HepG2 (cell line): ENCODE results near the gene POMGNT2. TPM values are rescaled to one million over a fixed set of nuclear protein-coding genes. Genes with fewer than 3 reads are reported as not detected.

ENCODE experiments used
- ATAC-seq: fragments of 200-7000 bp; cut with Tn5 transposase; 3 replicates; pipeline ENCODE4 v1.9.1; 2020; ENCODE audit warnings: mild to moderate bottlenecking, moderate library complexity
- BruUV-seq: library from RNA; stranded (reverse); fragments of 400-500 nt; replicated peaks from 2 replicates; lab custom pipeline; 2021; lab: Mats Ljungman, UMichigan
- CTCF ChIA-PET: fragments of 300-600 bp; formaldehyde crosslinking; extraction: SDS; loops from one replicate; lab custom pipeline; 2021; ENCODE audit warnings: low total read pairs, inconsistent platforms, low intra/inter-chr PET ratio; lab: Yijun Ruan, JAX
- POLR2A ChIA-PET: fragments of 350-600 bp; sonication (Branson Sonifier 250); formaldehyde crosslinking; loops from one replicate; lab custom pipeline; 2020; ENCODE audit warnings: antibody characterized with exemption, inconsistent platforms; lab: Yijun Ruan, JAX
- DNase-seq: peaks from one replicate; pipeline ENCODE4 v3.0.0-alpha.2; 2015; ENCODE audit warnings: low spot score
- FAIRE-seq: peaks from 3 replicates; lab custom pipeline; 2011; peaks lifted over from hg19 to GRCh38; lab: Jason Lieb, UNC
- H2AFZ ChIP-seq: one replicate; pipeline ENCODE4 v1.6.1; 2011; ENCODE audit warnings: low read length, inconsistent platforms
- H3K27ac ChIP-seq: fragments of 300-600 bp; 3 replicates; pipeline ENCODE4 v1.8.0; 2011; ENCODE audit warnings: mixed run types, mild to moderate bottlenecking, mixed read lengths, low read length, inconsistent platforms; ENCODE audit not compliant: insufficient read depth; ENCODE audit errors: extremely low read length
- H3K27me3 ChIP-seq, 2 experiments: fragments of 200-600 bp in 1 of 2; 2 replicates in 1 of 2; 3 replicates in 1 of 2; pipeline versions ENCODE4 v1.6.0 to v1.8.0; 2011; ENCODE audit warnings: low read length in 2 of 2, mild to moderate bottlenecking in 2 of 2, moderate library complexity in 2 of 2, inconsistent platforms in 1 of 2; ENCODE audit not compliant: insufficient read depth in 2 of 2, control insufficient read depth in 1 of 2
- H3K36me3 ChIP-seq, 2 experiments: fragments of 200-600 bp in 1 of 2; replicated peaks in 1 of 2; 2 replicates in 1 of 2; 3 replicates in 1 of 2; pipeline versions ENCODE4 v1.5.1 to v1.8.0; 2011; ENCODE audit warnings: low read length in 2 of 2, inconsistent platforms in 1 of 2; ENCODE audit not compliant: insufficient read depth in 2 of 2, control insufficient read depth in 1 of 2
- H3K4me1 ChIP-seq: 2 replicates; pipeline ENCODE4 v1.5.1; 2012; ENCODE audit warnings: low read length, inconsistent platforms; ENCODE audit not compliant: insufficient read depth
- H3K4me2 ChIP-seq: 2 replicates; pipeline ENCODE4 v1.6.0; 2011; ENCODE audit warnings: low read depth, low read length, inconsistent platforms
- H3K4me3 ChIP-seq, 3 experiments: fragments of 200-600 bp in 1 of 3; sonication (generic), shearing (Covaris generic) in 1 of 3; replicated peaks in 1 of 3; 2 replicates each; pipeline ENCODE4 v1.5.1; 2011 to 2016; ENCODE audit warnings: low read length in 3 of 3, inconsistent platforms in 2 of 3, low read depth in 2 of 3, mild to moderate bottlenecking in 2 of 3, control low read depth in 1 of 3, mixed read lengths in 1 of 3; ENCODE audit not compliant: insufficient read depth in 1 of 3
- H3K79me2 ChIP-seq: one replicate; pipeline ENCODE4 v1.6.1; 2011; ENCODE audit warnings: low read length, inconsistent platforms; ENCODE audit not compliant: insufficient read depth
- H3K9ac ChIP-seq: 2 replicates; pipeline ENCODE4 v1.6.0; 2011; ENCODE audit warnings: mild to moderate bottlenecking, low read depth, low read length, inconsistent platforms; ENCODE audit not compliant: insufficient read depth
- H3K9me3 ChIP-seq: 2 replicates; pipeline ENCODE4 v1.5.1; 2012; ENCODE audit warnings: mild to moderate bottlenecking, low read length
- H4K20me1 ChIP-seq: 2 replicates; pipeline ENCODE4 v1.6.0; 2011; ENCODE audit warnings: inconsistent platforms, mild to moderate bottlenecking, low read length, moderate library complexity; ENCODE audit not compliant: insufficient read depth
- ELF1 ChIP-seq: sonication (generic); formaldehyde crosslinking; IDR thresholded peaks from 2 replicates; pipeline ENCODE4 v1.4.0; 2020; ENCODE audit warnings: missing genetic modification reagents
- GLI4 ChIP-seq: sonication (generic); formaldehyde crosslinking; IDR thresholded peaks from 2 replicates; pipeline ENCODE4 v1.5.1; 2020; ENCODE audit warnings: missing genetic modification reagents, mild to moderate bottlenecking, moderate library complexity, borderline replicate concordance
- IKZF5 ChIP-seq: IDR thresholded peaks from 2 replicates; pipeline ENCODE4 v1.6.1; 2018; ENCODE audit warnings: missing genetic modification reagents, mild to moderate bottlenecking, missing compliant biosample characterization
- MIER3 ChIP-seq: IDR thresholded peaks from 2 replicates; pipeline ENCODE4 v1.6.1; 2016; ENCODE audit warnings: missing compliant biosample characterization, borderline replicate concordance
- MXD4 ChIP-seq: IDR thresholded peaks from 2 replicates; pipeline ENCODE4 v1.6.1; 2016; ENCODE audit warnings: mild to moderate bottlenecking, missing biosample characterization, missing genetic modification reagents
- NR2F6 ChIP-seq, 2 experiments: IDR thresholded peaks; 2 replicates each; pipeline ENCODE4 v1.6.1; 2016; ENCODE audit warnings: antibody characterized with exemption in 1 of 2, mild to moderate bottlenecking in 1 of 2
- RAD51 ChIP-seq: fragments of 450-650 bp; IDR thresholded peaks from 2 replicates; pipeline ENCODE4 v1.6.1; 2016; ENCODE audit warnings: borderline replicate concordance
- YEATS4 ChIP-seq: sonication (generic); formaldehyde crosslinking; IDR thresholded peaks from 2 replicates; pipeline ENCODE4 v1.4.0; 2020; ENCODE audit warnings: missing genetic modification reagents, borderline replicate concordance
- ZNF737 ChIP-seq: sonication (generic); formaldehyde crosslinking; IDR thresholded peaks from 2 replicates; pipeline ENCODE4 v1.5.0; 2020; ENCODE audit warnings: missing genetic modification reagents, mild to moderate bottlenecking, borderline replicate concordance
- ZSCAN5A ChIP-seq: sonication (generic); formaldehyde crosslinking; IDR thresholded peaks from 2 replicates; pipeline ENCODE4 v1.8.0; 2022; ENCODE audit warnings: mild to moderate bottlenecking, missing genetic modification reagents, borderline replicate concordance
- WGBS: methylation state at CpG from one replicate; pipeline ENCODE4 v1.1.6; 2017; ENCODE audit warnings: low lambda C conversion rate; 5-methylcytosine and 5-hydroxymethylcytosine counted together
- in situ Hi-C: cut with HindIII; loops from 2 replicates; pipeline ENCODE4 v1.10.0; 2017; ENCODE audit warnings: low pct_unique_long_range_greater_than_20kb; ENCODE audit not compliant: extremely low pct_ligation_motif_present
- intact Hi-C: fragments of 100-400 bp; cut with micrococcal nuclease; formaldehyde crosslinking; loops from one replicate; pipeline ENCODE4 v1.10.0; 2022; ENCODE audit not compliant: unreplicated experiment
- polyA plus RNA-seq, 8 experiments: library from polyadenylated mRNA; depleted of rRNA in 3 of 8; stranded (reverse) in 7 of 8; unstranded in 1 of 8; fragments of >200 nt; fragmentation: Illumina TruSeq in 4 of 8; extraction: Trizol in 4 of 8; gene quantifications; 2 replicates each; pipeline versions ENCODE4 v1.2.1 to v1.2.3, GENCODE V29; 2011 to 2016; ENCODE audit warnings: low read depth in 4 of 8, missing spikeins in 1 of 8, mixed read lengths in 1 of 8; ENCODE audit not compliant: insufficient read depth in 1 of 8
- total RNA-seq, 5 experiments: library from RNA; depleted of rRNA; stranded (reverse); fragments of >200 nt; fragmentation: Illumina TruSeq; extraction: Trizol; gene quantifications; 2 replicates each; pipeline ENCODE4 v1.2.3, GENCODE V29; 2016; ENCODE audit warnings: low read depth in 1 of 5
- TF ChIP-seq, protein P1 (sequence below): IDR thresholded peaks from 2 replicates; pipeline ENCODE4 v1.6.1; 2016; ENCODE audit warnings: low read depth, missing genetic modification reagents, missing compliant biosample characterization
- TF ChIP-seq, protein P2 (sequence below): sonication (generic); formaldehyde crosslinking; IDR thresholded peaks from 2 replicates; pipeline ENCODE4 v1.8.1; 2023; ENCODE audit warnings: mild to moderate bottlenecking, missing genetic modification reagents

The POMGNT2 gene
- total and polyA plus RNA-seq, 2 of the 13 experiments (the other 11 are each of a cell fraction or from before 2014, with no cell fraction given), result 10.5 to 12.4 TPM

DNA sequence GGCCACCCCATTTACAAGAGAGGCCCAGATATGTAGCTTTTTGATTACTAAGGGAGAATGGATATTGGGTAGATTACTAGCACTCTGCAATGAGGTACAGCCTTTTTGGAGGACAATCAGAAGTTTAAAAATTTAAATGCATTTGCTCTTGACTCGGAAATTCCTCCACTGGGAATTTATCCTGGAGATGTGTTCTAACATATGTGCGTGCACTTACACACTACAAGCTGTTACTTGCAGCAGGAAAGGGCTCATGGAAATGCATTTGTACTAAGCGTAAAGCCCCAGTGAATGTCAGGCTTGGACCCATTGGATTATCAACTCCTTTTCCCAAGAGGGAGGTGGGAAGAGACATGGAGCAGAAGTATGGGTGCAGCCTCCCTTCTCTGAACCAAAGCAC lies 7.8 kb upstream of the POMGNT2 start (continued):
- TF ChIP-seq, protein P1, sequence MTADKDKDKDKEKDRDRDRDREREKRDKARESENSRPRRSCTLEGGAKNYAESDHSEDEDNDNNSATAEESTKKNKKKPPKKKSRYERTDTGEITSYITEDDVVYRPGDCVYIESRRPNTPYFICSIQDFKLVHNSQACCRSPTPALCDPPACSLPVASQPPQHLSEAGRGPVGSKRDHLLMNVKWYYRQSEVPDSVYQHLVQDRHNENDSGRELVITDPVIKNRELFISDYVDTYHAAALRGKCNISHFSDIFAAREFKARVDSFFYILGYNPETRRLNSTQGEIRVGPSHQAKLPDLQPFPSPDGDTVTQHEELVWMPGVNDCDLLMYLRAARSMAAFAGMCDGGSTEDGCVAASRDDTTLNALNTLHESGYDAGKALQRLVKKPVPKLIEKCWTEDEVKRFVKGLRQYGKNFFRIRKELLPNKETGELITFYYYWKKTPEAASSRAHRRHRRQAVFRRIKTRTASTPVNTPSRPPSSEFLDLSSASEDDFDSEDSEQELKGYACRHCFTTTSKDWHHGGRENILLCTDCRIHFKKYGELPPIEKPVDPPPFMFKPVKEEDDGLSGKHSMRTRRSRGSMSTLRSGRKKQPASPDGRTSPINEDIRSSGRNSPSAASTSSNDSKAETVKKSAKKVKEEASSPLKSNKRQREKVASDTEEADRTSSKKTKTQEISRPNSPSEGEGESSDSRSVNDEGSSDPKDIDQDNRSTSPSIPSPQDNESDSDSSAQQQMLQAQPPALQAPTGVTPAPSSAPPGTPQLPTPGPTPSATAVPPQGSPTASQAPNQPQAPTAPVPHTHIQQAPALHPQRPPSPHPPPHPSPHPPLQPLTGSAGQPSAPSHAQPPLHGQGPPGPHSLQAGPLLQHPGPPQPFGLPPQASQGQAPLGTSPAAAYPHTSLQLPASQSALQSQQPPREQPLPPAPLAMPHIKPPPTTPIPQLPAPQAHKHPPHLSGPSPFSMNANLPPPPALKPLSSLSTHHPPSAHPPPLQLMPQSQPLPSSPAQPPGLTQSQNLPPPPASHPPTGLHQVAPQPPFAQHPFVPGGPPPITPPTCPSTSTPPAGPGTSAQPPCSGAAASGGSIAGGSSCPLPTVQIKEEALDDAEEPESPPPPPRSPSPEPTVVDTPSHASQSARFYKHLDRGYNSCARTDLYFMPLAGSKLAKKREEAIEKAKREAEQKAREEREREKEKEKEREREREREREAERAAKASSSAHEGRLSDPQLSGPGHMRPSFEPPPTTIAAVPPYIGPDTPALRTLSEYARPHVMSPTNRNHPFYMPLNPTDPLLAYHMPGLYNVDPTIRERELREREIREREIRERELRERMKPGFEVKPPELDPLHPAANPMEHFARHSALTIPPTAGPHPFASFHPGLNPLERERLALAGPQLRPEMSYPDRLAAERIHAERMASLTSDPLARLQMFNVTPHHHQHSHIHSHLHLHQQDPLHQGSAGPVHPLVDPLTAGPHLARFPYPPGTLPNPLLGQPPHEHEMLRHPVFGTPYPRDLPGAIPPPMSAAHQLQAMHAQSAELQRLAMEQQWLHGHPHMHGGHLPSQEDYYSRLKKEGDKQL (CRISPR knock-in tag), result no peak
- TF ChIP-seq GLI4 (CRISPR knock-in tag), result no peak
- no peak for TF ChIP-seq ZNF737 (CRISPR knock-in tag)
- no peak for TF ChIP-seq MXD4 (CRISPR knock-in tag)
- TF ChIP-seq, all 625 proteins: peak for 0

DNA sequence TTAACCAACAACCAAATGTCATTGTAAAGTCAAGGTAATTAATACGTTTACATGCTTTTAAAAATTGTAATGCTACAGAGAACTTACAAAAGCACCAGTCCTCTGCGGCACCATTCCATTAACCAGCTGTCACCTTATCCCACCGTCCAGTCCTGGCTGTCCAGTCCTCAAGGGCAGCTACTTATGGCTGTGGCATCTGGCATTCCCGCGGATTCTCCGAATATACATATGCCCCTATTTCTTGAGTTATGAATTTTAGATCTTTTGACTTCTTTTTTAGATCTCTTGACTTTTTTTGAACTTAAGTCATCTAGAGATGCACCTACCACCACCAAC lies 382 bp upstream of the POMGNT2 start:
- Histone ChIP-seq H3K4me2 (peak overlapping the region; percentile 91), H3K27me3 (peaks cover 0 to 3% of the 10 kb centered on the region in 2 experiments; a peak in 1 of 5 replicates), H3K9me3 (no peaks in the 10 kb centered on the region), H3K36me3 (no peaks in the 10 kb centered on the region), H2AFZ (no peak overlapping the region), H3K9ac (no peak overlapping the region), H3K4me1 (peaks cover 22% of the 10 kb centered on the region), H3K79me2 (no peaks in the 10 kb centered on the region), H4K20me1 (no peaks in the 10 kb centered on the region), H3K4me3 (peak overlapping the region; percentile 35 to 86 (median 68)), H3K27ac (no peak overlapping the region)
- no peak for DNase-seq
- WGBS, result 2% methylated on average over 6 of the region's 6 CpGs
- no peak for FAIRE-seq
- ChIA-PET CTCF (no interaction called here), POLR2A (interaction anchor here (0.6 kb wide), 1 partner anchor 9 kb away, joined by 3 read pairs; no protein-coding TSS in a partner anchor)
- TF ChIP-seq YEATS4 (CRISPR knock-in tag) (no peak), IKZF5 (CRISPR knock-in tag) (0 out of 2 replicates have a peak, but pooled peaks have one; percentile 0), ZSCAN5A (no peak), NR2F6 (IDR thresholded peaks at IDR 0.05) (no peak), NR2F6 (CRISPR knock-in tag; IDR thresholded peaks at IDR 0.05) (no peak), RAD51 (no peak), MIER3 (0 out of 2 replicates have a peak, but pooled peaks have one; percentile 6), ELF1 (CRISPR knock-in tag) (0 out of 2 replicates have a peak, but pooled peaks have one; percentile 7)
- TF ChIP-seq, protein P2, sequence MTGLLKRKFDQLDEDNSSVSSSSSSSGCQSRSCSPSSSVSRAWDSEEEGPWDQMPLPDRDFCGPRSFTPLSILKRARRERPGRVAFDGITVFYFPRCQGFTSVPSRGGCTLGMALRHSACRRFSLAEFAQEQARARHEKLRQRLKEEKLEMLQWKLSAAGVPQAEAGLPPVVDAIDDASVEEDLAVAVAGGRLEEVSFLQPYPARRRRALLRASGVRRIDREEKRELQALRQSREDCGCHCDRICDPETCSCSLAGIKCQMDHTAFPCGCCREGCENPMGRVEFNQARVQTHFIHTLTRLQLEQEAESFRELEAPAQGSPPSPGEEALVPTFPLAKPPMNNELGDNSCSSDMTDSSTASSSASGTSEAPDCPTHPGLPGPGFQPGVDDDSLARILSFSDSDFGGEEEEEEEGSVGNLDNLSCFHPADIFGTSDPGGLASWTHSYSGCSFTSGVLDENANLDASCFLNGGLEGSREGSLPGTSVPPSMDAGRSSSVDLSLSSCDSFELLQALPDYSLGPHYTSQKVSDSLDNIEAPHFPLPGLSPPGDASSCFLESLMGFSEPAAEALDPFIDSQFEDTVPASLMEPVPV (CRISPR knock-in tag), result peak; percentile 5; the same call in 1 of the 2 replicates
- BruUV-seq, result no TSS peak
- ATAC-seq, result peak; percentile 60
- in situ Hi-C loops (no loop called here), intact Hi-C loops (no loop called here)
